Measurements from ENCODE around the gene ITLN2. TPM values are rescaled to one million over a fixed set of nuclear protein-coding genes. Genes with fewer than 3 reads are reported as not detected.
"Not testable (repeated sequence)": the region's sequence is repeated elsewhere in the genome, so short reads cannot be mapped to it uniquely, and the experiment has no call there.

ITLN2 gene
- total RNA-seq, 2 experiments from 2014 or later, result not detected

DNA sequence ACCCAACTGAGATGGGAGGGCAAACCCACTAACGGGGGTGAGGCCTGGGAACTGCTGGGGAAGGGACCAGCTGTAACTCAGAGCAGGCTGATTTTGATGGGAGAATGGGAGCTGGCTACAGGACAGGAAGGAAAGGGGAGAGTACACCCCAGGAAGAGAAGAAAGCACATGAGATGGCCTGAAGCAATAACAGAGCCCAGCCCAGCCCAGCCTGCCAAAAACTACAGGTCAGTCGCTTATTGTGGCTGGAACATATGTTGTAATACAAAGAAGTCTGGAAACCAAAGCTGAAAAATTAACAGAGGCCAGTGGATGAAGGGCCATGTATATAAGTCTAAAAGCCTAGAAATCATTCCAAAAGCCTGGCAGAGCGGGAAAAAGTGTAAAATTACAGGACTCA, 1.6 kb downstream of the ITLN2 start:
- POLR2A ChIA-PET, result no interaction called here

DNA sequence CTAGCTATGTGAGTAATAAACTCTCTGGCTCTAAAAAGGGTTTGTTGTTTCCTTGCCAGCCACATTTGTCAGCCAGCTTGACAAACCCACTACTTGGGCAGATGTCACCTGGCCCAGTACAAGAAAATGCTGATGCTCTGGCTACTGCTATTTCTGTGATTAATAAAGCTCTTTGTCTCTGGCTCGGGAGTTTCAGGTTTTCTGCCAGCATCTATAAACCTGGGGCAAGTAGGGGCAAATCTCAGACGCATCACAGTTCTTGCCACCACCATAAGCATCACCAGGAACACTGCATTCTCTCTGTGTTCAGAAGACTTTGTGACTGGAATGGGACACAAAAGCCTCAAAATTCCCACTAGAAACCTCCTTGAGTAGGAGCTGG, 2.5 kb downstream of the ITLN2 start:
- no peaks in the 10 kb centered on the region for H3K36me3 Mint-ChIP-seq (ENCODE audit: low read depth)
- no peak for DNase-seq
- H3K27ac Mint-ChIP-seq, result no peak overlapping the region
- ChIA-PET POLR2A (no interaction called here), CTCF (interaction anchor here (0.6 to 10.6 kb wide), 43 partner anchors 8 to 350 kb away, joined by 3 to 241 read pairs (median 4); partner anchors contain the start of genes CD244 and ITLN1)
- H3K27me3 Mint-ChIP-seq, result no peaks in the 10 kb centered on the region
- intact Hi-C loops (cut with DNase I, micrococcal nuclease), result loop anchor here in 1 of 2 experiments (1.0 to 5.0 kb wide), 2 partner anchors 175 to 271 kb away; no protein-coding TSS in a partner anchor
- H3K4me1 Mint-ChIP-seq, result peaks cover 3% of the 10 kb centered on the region
- no peak overlapping the region for H3K4me3 Mint-ChIP-seq
- H3K9me3 Mint-ChIP-seq (ENCODE audit: low read depth), result no peaks in the 10 kb centered on the region
- ATAC-seq, result no peak

More for the DNA sequence above, 1.6 kb downstream of the ITLN2 start:
- Mint-ChIP-seq H3K9me3 (ENCODE audit: low read depth) (no peaks in the 10 kb centered on the region), H3K36me3 (ENCODE audit: low read depth) (no peaks in the 10 kb centered on the region), H3K4me1 (peaks cover 3% of the 10 kb centered on the region), H3K27ac (no peak overlapping the region), H3K4me3 (no peak overlapping the region), H3K27me3 (no peaks in the 10 kb centered on the region)
- no peak for DNase-seq
- no peak for ATAC-seq
- CTCF ChIA-PET, result interaction anchor here (0.6 to 10.6 kb wide), 22 partner anchors 9 to 429 kb away, joined by 3 to 241 read pairs (median 9); partner anchors contain the start of gene ITLN1
- intact Hi-C loops (cut with DNase I, micrococcal nuclease), result loop anchor here in 1 of 2 experiments (5.0 kb wide), 1 partner anchor 176 kb away; no protein-coding TSS in a partner anchor

DNA sequence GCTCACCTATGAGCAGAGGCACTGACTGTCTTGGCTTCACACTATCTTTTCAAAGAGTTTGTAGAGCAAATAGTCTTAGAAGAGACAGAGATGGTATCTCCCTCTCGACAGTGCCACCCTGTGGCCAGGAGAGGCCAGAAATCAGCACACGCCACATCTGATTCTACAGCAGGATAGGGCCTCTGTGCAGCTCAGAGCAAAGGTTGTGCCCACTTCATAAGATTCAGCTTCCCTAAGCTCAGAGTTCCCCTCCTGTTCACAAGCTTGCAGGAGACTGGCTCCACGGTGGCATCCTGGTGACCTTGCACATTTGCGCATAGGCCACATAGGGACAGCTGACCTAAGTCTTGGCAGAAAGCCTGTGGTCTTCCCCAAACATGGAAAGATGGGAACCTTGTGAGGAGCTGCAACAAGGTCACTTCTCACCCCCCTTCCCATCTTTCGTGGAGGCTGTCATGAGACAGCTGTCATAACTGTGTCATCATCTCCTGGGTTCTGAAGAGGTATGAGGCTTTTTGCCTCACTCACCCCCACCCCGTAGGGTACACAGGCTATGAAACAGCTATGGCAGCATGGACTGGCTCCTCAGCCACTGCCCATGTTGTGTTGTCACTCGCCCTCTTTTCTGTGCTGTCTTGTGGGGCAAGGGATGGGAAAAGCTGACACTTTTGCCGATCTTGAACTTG, 3.0 kb downstream of the ITLN2 start:
- no peaks in the 10 kb centered on the region for H3K36me3 Mint-ChIP-seq (ENCODE audit: low read depth)
- H3K4me3 Mint-ChIP-seq, result no peak overlapping the region
- no peak overlapping the region for H3K27ac Mint-ChIP-seq
- peak; percentile 89 for ATAC-seq
- DNase-seq, result peak; percentile 85
- no peaks in the 10 kb centered on the region for H3K27me3 Mint-ChIP-seq
- ChIA-PET CTCF (interaction anchor here (0.6 to 10.6 kb wide), 46 partner anchors 8 to 350 kb away, joined by 3 to 241 read pairs (median 4); partner anchors contain the start of genes CD244 and ITLN1), POLR2A (no interaction called here)
- peaks cover 3% of the 10 kb centered on the region for H3K4me1 Mint-ChIP-seq
- intact Hi-C loops (cut with DNase I, micrococcal nuclease), result loop anchor here (1.0 to 5.0 kb wide), 7 partner anchors 116 to 270 kb away; no protein-coding TSS in a partner anchor
- H3K9me3 Mint-ChIP-seq (ENCODE audit: low read depth), result no peaks in the 10 kb centered on the region

DNA sequence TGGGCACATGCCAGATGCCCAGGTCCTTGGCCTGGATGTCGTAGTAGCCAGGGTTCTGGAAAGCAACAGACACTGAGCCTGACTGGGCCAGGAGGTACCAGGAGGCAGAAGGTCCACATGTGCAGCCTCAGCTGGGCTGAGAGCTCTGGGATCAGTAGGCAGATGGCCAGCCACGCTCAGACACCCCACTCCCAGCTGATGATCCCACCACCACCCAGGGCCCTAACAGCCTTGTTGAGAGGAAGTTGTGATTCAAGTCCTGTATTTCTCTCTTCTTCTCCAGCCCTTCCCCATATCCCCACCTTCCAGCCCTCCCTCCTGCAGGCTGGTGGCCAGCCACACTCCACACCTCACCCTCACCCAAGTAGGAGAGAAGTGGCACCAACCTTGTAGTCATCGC, 4.0 kb downstream of the ITLN2 start:
- Mint-ChIP-seq H3K4me1 (peaks cover 3% of the 10 kb centered on the region), H3K36me3 (ENCODE audit: low read depth) (no peaks in the 10 kb centered on the region), H3K9me3 (ENCODE audit: low read depth) (no peaks in the 10 kb centered on the region), H3K4me3 (no peak overlapping the region), H3K27ac (no peak overlapping the region), H3K27me3 (no peaks in the 10 kb centered on the region)
- POLR2A ChIA-PET, result no interaction called here
- ATAC-seq (no peak), DNase-seq (no peak)
- CTCF ChIA-PET, result interaction anchor here (0.5 to 10.6 kb wide), 24 partner anchors 9 to 285 kb away, joined by 3 to 241 read pairs (median 4); partner anchors contain the start of gene ITLN1
- intact Hi-C loops (cut with DNase I, micrococcal nuclease), result loop anchor here (1.0 to 5.0 kb wide), 6 partner anchors 115 to 268 kb away; no protein-coding TSS in a partner anchor

DNA sequence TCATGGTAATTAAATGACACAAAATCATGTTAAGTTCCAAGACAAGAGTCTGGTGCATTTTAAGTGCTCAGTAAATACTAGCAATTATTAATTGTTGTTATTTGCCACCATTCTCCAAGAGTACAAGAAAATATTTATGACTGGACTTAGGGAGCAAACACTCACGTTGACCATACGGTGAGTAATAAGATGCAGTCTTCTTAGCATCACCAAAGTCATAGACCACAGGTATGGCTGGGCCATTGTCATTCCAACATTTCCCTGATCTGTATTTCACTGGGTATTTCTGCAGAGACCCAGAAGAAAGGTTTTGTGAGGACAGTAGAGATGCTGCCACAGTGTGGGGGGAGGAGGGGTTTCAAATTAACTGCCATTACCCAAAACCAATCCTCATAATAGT, 4.7 kb downstream of the ITLN2 start:
- Mint-ChIP-seq H3K27me3 (no peaks in the 10 kb centered on the region), H3K27ac (no peak overlapping the region), H3K4me1 (peaks cover 3% of the 10 kb centered on the region), H3K4me3 (no peak overlapping the region), H3K9me3 (ENCODE audit: low read depth) (no peaks in the 10 kb centered on the region), H3K36me3 (ENCODE audit: low read depth) (no peaks in the 10 kb centered on the region)
- ChIA-PET POLR2A (no interaction called here), CTCF (interaction anchor here (1.1 to 10.6 kb wide), 3 partner anchors 10 to 114 kb away, joined by 3 to 241 read pairs (median 4); no protein-coding TSS in a partner anchor)
- DNase-seq, result no peak
- intact Hi-C loops (cut with DNase I, micrococcal nuclease), result loop anchor here (2.0 to 5.0 kb wide), 3 partner anchors 173 to 267 kb away; no protein-coding TSS in a partner anchor
- ATAC-seq, result no peak

DNA sequence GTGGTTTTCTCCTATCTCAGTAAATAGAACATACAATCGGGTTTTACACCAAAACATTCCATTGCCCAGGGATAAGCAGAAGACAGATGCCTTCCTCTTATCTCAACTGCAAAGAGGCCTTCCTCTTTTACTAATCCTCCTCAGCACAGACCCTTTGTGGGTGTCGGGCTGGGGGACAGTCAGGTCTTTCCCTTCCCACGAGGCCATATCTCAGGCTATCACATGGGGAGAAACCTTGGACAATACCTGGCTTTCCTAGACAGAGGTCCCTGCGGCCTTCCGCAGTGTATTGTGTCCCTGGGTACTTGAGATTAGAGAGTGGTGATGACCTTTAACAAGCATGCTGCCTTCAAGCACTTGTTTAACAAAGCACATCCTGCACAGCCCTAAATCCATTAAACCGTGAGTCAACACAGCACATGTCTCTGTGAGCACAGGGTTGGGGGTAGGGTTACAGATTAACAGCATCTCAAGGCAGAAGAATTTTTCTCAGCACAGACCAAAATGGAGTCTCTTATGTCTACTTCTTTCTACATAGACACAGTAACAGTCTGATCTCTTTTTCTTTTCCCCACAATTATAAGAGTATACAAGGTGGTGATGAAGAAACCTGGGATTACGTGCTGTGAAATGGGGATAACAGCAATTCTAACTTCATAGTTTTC, 5.3 kb downstream of the ITLN2 start:
- H3K9me3 Mint-ChIP-seq (ENCODE audit: low read depth); ATAC-seq; H3K36me3 Mint-ChIP-seq (ENCODE audit: low read depth); intact Hi-C loops (cut with DNase I, micrococcal nuclease); H3K27ac Mint-ChIP-seq; POLR2A ChIA-PET; H3K4me3 Mint-ChIP-seq; H3K4me1 Mint-ChIP-seq; H3K27me3 Mint-ChIP-seq; DNase-seq: not testable (repeated sequence)
- CTCF ChIA-PET, result interaction anchor here (1.6 kb wide), 1 partner anchor 9 kb away, joined by 3 read pairs; no protein-coding TSS in a partner anchor

DNA sequence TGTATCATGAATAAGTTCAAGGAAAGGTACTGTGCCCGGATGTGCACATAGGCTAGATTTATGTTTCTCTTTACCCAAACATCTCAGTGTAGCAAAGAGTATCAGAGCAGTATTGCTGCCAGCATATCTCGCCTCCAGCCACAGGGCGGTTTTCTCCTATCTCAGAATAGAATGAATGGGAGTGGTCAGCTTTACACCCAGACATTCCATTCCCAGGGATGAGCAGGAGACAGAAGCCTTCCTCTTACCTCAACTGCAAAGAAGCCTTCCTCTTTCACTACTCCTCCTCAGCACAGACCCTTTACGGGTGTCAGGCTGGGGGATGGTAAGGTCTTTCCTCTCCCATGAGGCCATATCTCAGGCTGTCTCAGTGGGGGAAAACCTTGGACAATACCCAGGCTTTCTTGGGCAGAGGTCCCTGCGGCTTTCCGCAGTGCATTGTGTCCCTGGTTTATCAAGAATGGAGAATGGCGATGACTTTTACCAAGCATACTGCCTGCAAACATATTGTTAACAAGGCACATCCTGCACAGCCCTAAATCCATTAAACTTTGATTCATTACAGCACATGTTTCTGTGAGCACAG, 7.3 kb downstream of the ITLN2 start:
- CTCF ChIA-PET; H3K27ac Mint-ChIP-seq; H3K4me1 Mint-ChIP-seq; H3K36me3 Mint-ChIP-seq (ENCODE audit: low read depth); ATAC-seq; DNase-seq; H3K4me3 Mint-ChIP-seq; intact Hi-C loops (cut with DNase I, micrococcal nuclease); POLR2A ChIA-PET; H3K9me3 Mint-ChIP-seq (ENCODE audit: low read depth); H3K27me3 Mint-ChIP-seq: not testable (repeated sequence)

DNA sequence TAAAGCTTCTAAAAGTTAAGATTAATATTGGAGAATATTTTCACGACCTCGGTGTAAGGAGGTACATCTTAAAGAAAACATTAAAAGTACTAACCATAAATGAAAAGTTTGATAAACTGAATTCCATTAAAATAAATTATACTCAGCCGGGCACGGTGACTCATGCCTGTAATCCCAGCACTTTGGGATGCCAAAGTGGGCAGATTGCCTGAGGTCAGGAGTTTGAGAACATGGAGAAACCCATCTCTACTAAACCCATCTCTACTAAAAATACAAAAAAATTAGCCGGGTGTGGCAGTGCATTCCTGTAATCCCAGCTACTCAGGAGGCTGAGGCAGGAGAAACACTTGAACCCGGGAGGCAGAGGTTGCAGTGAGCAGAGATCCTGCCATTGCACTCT, 8.7 kb downstream of the ITLN2 start:
- intact Hi-C loops (cut with DNase I, micrococcal nuclease), result not testable (repeated sequence)
- CTCF ChIA-PET, result interaction anchor here (0.9 to 2.5 kb wide), 5 partner anchors 9 to 345 kb away, joined by 3 to 13 read pairs (median 5); partner anchors contain the start of genes ITLN1 and ITLN2

DNA sequence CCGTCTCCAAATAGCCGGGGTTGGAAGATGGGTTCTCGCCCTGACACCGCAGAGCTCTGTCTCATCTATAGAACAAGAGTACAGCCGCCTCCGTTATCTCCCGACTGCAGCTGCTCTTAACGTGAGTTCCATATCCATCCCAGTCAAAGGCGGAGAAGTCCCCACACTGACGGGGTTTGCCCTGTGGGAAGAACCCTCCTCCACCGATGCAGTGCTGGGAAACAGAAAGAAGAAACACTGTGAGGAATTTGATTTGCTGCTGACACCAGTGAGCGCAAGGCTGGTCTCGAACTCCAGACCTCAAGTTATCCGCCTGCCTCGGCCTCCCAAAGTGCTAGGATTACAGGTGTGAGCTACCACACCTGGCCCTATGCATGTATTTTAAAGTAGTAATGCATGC, 9.5 kb downstream of the ITLN2 start:
- H3K27me3 Mint-ChIP-seq, result peaks cover 2% of the 10 kb centered on the region
- no peaks in the 10 kb centered on the region for H3K9me3 Mint-ChIP-seq (ENCODE audit: low read depth)
- DNase-seq, result no peak
- H3K4me1 Mint-ChIP-seq, result no peaks in the 10 kb centered on the region
- no peak for ATAC-seq
- POLR2A ChIA-PET, result no interaction called here
- H3K27ac Mint-ChIP-seq, result no peak overlapping the region
- CTCF ChIA-PET, result interaction anchor here (0.9 to 2.5 kb wide), 5 partner anchors 9 to 346 kb away, joined by 3 to 13 read pairs (median 5); partner anchors contain the start of genes ITLN1 and ITLN2
- no peak overlapping the region for H3K4me3 Mint-ChIP-seq
- intact Hi-C loops (cut with DNase I, micrococcal nuclease), result no loop called here
- no peaks in the 10 kb centered on the region for H3K36me3 Mint-ChIP-seq (ENCODE audit: low read depth)

More for the DNA sequence above, 8.7 kb downstream of the ITLN2 start:
- H3K4me1 Mint-ChIP-seq; DNase-seq; ATAC-seq; H3K9me3 Mint-ChIP-seq (ENCODE audit: low read depth); H3K4me3 Mint-ChIP-seq; H3K36me3 Mint-ChIP-seq (ENCODE audit: low read depth); H3K27me3 Mint-ChIP-seq; POLR2A ChIA-PET; H3K27ac Mint-ChIP-seq: not testable (repeated sequence)

DNA sequence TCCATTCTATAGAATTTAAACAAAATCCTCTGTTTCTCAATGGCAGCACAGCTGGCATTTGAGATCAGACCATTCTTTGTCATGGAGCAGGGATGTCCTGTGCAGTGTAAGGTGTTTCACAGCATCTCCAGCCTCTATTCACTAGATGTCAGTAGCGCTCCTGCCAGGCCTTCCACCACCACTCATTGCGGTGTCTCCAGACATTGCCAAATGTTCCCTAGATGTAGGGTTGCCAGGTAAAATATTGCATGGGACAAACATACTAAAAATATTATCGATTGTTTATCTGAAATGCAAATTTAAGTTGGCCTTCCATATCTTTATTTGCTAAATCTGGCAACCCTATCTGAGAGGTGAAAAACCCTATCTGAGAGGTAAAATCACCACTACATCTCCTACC, 11.7 kb downstream of the ITLN2 start:
- ATAC-seq, result no peak
- Mint-ChIP-seq H3K4me1 (no peaks in the 10 kb centered on the region), H3K27me3 (peaks cover 2% of the 10 kb centered on the region), H3K4me3 (no peak overlapping the region), H3K36me3 (ENCODE audit: low read depth) (no peaks in the 10 kb centered on the region), H3K9me3 (ENCODE audit: low read depth) (no peaks in the 10 kb centered on the region), H3K27ac (no peak overlapping the region)
- CTCF ChIA-PET, result interaction anchor here (0.6 to 3.7 kb wide), 3 partner anchors 10 to 325 kb away, joined by 3 to 20 read pairs (median 6); partner anchors contain the start of gene ITLN2
- POLR2A ChIA-PET, result no interaction called here
- DNase-seq, result no peak
- intact Hi-C loops (cut with DNase I, micrococcal nuclease), result no loop called here

DNA sequence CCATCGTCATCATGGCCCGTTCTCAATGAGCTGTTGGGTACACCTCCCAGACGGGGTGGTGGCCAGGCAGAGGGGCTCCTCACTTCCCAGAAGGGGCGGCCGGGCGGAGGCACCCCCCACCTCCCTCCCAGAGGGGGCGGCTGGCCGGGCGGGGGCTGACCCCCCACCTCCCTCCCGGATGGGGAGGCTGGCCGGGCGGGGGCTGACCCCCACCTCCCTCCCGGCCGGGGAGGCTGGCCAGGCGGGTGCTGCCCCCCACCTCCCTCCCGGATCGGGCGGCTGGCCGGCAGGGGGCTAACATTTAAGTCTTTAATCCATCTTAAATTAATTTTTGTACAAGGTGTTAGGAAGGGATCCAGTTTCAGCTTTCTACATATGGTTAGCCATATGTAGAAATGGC, 17.9 kb downstream of the ITLN2 start:
- H3K27me3 Mint-ChIP-seq; H3K36me3 Mint-ChIP-seq (ENCODE audit: low read depth); DNase-seq; POLR2A ChIA-PET; H3K4me3 Mint-ChIP-seq; H3K9me3 Mint-ChIP-seq (ENCODE audit: low read depth); H3K27ac Mint-ChIP-seq; ATAC-seq; intact Hi-C loops (cut with DNase I, micrococcal nuclease); H3K4me1 Mint-ChIP-seq: not testable (repeated sequence)
- CTCF ChIA-PET, result interaction anchor here (1.1 kb wide), 1 partner anchor 15 kb away, joined by 3 read pairs; no protein-coding TSS in a partner anchor

Data from activated CD4-positive, alpha-beta T cell treated with anti-CD3 and anti-CD28 coated beads for 36 hours (primary cell).